Smooth muscle cell of the brain vasculature (primary cell): ENCODE measurements around the gene VOPP1.
A peak's percentile ranks its signal among the peaks of the same experiment; 100 is the strongest.

Source experiments
- DNase-seq: peaks from one replicate; pipeline ENCODE4 v3.0.0-alpha.2; 2012; ENCODE audit warnings: low read depth, low spot score

The VOPP1 gene

GRCh38 chr7:55555160-55555559, 17.1 kb downstream of the VOPP1 start:
- no peak for DNase-seq

DNA sequence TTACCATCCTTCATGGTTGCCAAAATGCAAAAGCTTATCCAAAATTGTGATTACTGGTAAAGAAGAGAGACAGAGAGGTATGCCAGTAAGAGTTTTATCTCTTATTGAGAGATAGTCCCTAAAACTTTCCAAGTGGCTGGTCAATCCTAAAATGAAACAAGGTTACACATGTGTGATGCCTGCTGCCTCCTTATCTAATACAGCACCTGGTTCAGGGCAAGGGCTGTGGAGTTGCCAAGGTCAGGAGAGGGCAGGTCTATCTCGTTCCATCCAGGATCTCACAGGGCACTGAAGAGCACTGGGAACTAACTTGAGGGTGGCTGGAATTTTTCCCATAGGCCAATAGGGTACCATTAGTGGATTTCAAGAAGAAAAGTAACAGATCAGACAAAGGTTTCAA, 18.3 kb downstream of the VOPP1 start:
- DNase-seq: no peak

- DNase-seq: no peak
Observed at GRCh38 chr7:55553024-55553345, 19.3 kb downstream of the VOPP1 start.

GRCh38 chr7:55552320-55553023, 19.8 kb downstream of the VOPP1 start:
- peak; percentile 75 for DNase-seq

DNA sequence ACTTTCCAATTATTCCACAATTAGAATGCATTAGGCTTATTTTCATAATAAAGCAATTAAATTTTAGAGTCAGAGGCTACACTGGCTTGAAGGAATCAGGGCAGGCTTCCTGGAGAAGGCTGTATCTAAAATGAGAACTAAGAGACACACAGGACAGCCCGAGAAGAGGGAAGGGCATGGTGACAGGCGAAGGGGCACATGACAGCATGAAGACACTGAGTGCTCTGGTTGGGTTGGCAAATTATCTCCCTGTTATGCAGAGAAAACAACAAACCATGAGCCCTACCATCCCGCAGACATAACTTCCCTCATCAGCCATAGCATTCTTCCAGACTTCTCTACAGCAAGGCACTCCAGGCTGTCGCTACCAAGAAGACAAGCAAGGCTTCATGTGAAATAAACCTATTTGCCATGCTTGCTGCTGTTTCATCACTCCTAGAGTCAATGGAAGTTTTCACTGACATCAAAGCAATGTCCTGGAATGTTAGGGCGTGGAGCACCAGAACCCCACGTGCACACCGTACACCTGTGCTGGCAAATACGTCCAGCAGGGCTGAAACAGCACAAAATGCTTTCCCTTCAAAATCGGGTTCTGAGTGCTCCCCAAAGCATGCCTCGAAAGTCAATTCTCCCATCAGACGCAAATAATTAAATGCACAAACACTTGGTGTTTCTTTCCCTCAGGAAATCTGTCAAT, 21.3 kb downstream of the VOPP1 start:
- DNase-seq: no peak

DNA sequence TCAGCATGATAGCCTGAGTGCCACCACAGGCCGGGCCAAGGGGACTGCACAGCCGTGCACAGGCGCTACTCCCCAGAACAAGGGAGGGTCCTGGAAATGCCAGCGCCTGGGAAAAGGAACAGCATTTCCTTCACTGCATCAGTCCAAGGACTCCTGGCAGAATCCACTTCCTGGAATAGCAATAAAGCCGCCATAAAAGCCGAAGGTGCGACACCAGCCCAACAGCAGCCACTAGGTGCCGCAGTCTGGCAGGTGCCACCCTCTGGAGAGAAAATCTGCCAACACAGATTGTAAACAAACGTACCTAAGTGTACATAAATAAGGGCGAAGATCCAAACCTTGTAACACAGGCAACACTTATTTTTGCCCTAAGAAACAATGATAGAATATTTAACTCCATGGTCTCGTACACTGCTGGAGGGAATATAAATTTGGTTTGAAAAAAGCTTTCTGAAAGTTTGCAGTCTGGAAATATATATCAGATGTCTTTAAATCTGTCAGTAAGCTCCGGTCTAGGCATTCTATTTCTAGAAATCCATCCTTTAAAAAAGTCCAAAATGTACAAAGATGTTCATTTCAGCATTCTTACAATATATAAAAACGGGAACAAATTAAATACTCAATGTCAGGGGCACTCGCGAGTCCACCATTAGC, 22.2 kb downstream of the VOPP1 start:
- DNase-seq: no peak

DNA sequence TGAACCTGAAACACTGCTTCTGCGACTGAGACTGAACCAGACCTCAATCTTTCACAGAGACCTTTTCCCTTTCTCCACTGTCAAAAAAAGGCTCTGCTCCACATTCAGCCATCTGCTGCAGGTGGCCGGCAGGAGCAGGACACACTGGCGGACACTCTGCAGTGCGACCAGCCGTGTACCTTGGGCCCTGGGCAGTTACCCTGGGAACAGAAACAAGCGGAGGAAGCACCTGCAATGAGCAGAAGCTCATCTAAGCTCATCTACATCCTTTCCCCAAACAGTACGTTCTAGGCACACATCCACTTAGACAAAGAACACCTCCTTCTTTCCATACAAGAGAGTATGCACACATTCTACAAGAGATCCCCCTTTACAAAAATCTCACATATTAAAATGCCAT, 22.8 kb downstream of the VOPP1 start:
- DNase-seq: no peak

GRCh38 chr7:55548295-55548731, 24.0 kb downstream of the VOPP1 start:
- DNase-seq: no peak

- no peak for DNase-seq
Observed at GRCh38 chr7:55546814-55547213, 25.5 kb downstream of the VOPP1 start.

- DNase-seq: no peak
Observed at GRCh38 chr7:55545496-55545895, 26.8 kb downstream of the VOPP1 start.

GRCh38 chr7:55540226-55540858, 32.0 kb downstream of the VOPP1 start:
- DNase-seq: no peak

DNA sequence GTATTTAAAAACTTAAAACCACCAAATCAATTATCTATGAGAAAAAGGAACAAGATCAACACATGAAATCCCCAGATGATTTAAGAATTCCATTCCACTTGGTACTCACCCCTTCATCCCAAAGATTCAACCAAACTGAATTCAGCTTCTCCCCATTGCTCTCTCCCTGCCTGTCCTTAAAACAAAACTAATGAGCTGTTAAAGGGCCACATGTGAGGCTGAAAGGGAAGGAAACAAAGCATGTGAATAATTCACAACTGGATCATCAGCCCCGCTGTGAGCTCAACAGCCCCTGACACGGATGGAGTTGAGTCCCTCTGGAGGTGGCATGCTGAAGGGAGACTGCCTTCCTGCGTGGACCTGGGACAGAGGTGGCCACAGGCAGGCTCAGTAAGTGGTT, 32.9 kb downstream of the VOPP1 start:
- no peak for DNase-seq

DNA sequence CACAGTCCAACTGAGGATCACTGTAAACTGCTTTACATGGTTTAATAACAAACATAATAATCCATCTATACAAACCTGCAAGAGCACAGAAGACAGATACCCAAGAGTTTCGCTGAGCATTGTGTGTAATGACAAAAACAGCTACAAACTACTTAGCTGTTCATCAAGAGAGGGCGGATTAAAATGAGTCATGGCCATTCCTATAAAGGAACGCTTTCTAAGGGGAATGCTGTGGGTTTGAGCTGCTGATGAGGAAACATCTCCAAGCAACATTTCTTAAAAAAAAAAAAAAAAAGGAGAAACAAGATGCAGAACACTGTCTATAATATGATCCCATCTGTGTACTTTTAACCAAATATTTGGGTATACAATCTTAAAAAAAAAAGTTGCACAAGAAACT, 33.8 kb downstream of the VOPP1 start:
- DNase-seq: no peak

DNA sequence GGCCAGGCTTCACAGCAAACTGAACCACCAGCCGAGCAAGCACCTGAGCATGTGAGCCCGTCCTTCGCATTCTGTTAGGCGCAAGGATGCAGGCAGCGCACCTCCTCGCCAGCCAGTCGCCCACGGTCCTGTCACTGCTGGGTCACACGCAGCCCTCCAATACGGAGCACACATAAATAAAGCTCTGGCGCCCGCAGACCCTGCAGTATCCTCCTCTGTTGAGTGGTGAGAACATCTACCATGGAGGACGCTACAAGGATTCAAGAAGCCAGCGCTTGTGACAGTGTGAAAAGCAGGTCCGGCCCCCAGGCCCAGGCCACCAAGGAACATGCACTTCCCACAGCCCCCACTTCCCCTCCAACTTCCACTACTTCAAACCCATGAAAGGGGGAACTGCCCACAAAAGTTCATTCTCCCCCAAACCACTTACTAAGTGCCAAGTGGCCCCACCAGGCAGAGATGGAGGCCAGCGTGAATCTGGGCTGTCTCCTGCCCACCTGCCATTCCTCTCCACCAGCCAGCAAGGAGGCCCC, 34.8 kb downstream of the VOPP1 start:
- DNase-seq: no peak

GRCh38 chr7:55536619-55537457, 35.5 kb downstream of the VOPP1 start:
- no peak for DNase-seq

DNA sequence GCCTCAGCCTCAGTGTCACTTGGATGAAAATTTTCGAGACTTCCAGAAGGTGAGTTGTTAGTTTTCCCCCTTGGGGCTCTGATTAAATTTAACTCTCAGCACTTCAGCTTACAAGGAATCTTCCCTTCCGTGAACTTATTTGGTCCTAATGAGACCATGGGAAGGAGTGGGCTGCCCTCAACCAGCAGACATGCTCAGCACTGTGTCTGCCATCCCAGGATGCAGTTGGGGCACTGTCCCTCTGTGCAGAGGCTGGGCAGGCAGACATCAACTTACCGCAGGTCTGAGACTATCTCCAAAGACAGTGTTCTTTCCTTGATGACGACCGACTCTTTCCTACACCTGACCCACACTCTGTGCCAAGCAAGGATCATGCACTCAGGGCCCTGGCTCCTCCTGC, 36.7 kb downstream of the VOPP1 start:
- no peak for DNase-seq

DNA sequence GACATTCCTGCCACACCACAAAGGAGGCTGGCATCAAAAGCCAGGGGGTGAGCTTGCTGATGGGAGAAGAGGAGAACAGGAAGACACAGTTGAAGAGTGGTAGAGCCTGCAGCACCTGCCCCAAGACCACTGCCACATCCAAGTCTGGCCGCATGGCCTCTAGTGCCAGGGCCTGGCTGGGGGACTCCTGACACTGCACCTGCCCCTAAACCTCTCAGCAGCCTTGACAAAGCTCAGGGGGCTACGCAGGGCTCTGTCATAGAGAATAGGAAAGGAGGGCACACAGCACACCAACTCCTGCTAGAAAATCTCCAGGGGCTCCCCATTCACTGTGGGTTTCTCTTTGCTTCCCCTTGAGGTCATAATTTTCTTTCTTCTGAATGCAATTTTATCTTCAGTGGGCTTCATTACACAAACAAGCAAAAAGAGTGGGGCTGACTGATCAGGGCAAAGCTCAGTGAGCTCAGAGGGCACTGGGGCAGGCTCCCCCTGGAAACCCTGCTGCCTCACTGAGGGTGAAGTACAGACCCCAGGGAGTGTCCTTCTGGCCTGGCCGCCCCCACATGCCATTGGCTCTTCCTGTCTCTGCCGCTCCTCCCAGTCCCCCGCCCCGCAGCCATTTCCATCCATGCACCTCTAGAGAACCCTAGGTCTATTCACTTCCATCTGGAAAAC, 37.2 kb downstream of the VOPP1 start:
- DNase-seq: no peak

DNA sequence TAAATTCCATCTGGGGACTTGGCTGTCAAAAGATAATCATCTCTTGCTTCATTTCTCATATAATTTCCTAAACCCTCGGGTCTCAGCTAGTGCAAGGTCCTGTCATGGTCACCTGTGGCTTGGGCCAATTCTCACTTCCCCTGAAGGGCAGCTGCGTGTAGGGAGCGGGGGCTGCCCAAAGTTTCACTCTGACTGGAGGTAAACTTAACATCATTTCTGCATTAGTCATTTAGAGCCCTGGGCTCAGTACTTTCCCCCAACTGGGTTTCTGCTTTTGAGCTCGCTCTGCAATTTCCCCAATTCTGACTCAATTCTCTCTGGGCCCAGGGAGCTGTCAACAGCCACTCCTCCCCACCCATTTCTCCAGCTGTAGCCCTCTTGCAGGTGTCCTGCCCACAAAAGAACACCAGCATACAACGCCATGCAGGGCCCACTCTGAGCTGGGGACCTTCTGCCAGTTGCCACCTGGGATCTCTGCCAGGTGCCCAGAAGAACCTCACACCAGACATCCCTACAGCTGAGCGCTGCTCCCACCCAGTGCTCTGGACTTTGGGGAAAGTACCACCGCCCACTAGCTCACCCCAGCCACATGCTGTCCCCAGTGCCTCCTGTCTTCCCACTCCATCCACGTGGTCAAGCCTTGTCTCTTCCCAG, 37.9 kb downstream of the VOPP1 start:
- DNase-seq: no peak

- no peak for DNase-seq
Observed at GRCh38 chr7:55533729-55534080, 38.6 kb downstream of the VOPP1 start.

GRCh38 chr7:55533050-55533728, 39.1 kb downstream of the VOPP1 start:
- no peak for DNase-seq
